ENCODE measurements around the gene DNAI1.

Gene DNAI1

DNA sequence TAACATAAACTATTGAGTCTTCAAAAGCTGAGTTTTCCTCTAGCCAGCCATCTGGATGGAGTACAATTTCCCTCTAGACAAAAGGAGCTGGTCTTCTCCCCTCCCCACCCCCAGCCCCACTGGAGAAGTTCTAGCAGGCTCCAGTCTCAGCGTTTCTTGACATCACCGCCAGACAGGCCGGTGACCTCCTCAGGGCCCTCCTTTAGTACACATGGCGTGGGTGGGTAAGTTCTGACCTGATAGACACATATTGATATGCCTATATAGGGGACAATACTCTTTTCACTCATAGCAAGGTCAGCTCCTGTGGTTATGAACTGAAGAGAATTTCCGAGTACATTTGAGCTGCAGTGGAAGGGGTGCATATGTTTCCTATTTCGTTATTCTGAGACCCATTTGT, 27.2 kb downstream of the DNAI1 start:
- TF ChIP-seq, protein P1, sequence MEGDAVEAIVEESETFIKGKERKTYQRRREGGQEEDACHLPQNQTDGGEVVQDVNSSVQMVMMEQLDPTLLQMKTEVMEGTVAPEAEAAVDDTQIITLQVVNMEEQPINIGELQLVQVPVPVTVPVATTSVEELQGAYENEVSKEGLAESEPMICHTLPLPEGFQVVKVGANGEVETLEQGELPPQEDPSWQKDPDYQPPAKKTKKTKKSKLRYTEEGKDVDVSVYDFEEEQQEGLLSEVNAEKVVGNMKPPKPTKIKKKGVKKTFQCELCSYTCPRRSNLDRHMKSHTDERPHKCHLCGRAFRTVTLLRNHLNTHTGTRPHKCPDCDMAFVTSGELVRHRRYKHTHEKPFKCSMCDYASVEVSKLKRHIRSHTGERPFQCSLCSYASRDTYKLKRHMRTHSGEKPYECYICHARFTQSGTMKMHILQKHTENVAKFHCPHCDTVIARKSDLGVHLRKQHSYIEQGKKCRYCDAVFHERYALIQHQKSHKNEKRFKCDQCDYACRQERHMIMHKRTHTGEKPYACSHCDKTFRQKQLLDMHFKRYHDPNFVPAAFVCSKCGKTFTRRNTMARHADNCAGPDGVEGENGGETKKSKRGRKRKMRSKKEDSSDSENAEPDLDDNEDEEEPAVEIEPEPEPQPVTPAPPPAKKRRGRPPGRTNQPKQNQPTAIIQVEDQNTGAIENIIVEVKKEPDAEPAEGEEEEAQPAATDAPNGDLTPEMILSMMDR (IDR thresholded peaks at IDR 0.05; ENCODE audit: low read depth, low read length, missing control alignments): no peak
- H3K4me3 ChIP-seq (replicated peaks; ENCODE audit: low read depth, low read length): no peak overlapping the region
- no peak for DNase-seq (ENCODE audit: extremely low read depth, low read depth)

DNA sequence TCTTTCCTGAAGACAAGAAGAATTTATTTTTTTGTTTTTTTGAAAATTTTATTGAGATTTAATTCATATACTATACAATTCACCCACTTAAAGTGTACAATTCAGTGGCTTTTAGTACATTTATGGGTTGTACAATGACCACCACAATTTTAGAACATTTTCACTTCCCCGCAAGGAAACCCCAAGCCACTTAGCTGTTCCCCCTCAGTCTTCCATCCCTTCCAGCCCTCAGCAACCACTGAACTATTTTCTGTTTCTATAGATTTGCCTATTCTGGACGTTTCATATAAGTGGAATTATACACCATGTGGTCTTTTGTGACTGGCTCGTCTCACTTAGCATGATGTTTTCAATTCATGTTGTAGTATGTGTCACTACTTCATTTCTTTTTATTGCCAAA, 28.0 kb downstream of the DNAI1 start:
- no peak for DNase-seq (ENCODE audit: extremely low read depth, low read depth)
- H3K4me3 ChIP-seq (replicated peaks; ENCODE audit: low read depth, low read length): no peak overlapping the region
- TF ChIP-seq, protein P1 (IDR thresholded peaks at IDR 0.05; ENCODE audit: low read depth, low read length, missing control alignments): no peak

DNA sequence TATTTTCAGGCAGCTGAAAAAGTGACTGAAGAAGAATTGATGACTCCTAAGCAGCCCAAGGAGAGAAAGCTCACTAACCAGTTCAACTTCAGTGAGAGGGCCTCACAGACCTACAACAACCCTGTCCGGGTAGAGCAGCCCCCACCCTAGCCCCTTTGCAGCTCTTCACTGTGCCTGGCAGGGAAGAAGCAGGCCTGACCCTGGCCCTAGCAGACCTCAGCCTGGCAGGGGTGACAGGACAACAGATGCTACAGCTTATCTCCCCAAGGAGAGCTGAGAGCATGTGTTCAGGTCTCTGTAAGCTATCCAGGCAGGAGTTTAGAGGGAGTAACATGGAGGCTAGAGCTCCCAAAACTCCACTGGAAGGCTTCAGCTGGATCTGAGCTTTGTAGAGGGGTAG, 31.8 kb downstream of the DNAI1 start:
- no peak for DNase-seq (ENCODE audit: extremely low read depth, low read depth)
- TF ChIP-seq, protein P1 (IDR thresholded peaks at IDR 0.05; ENCODE audit: low read depth, low read length, missing control alignments): no peak
- H3K4me3 ChIP-seq (replicated peaks; ENCODE audit: low read depth, low read length): no peak overlapping the region

DNA sequence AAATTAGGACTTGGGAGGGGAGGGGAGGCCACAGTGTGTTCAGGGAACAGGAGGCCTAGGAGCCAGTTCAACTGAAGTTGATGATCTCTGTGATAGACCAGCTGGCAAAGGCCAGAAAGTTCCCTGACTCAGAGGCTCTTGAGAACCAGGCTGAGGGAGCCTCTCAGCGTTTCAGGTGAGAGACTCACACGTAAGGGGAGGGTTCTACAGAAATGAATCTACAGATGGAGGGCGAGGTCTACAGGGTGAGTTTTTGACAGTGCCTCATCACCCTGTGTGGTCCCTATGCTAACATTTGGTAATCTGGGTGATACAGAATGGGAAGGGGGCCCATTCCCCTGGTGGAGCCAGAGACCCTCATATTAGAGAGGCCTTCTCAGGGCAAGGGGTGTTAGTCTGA, 32.2 kb downstream of the DNAI1 start:
- TF ChIP-seq, protein P1 (IDR thresholded peaks at IDR 0.05; ENCODE audit: low read depth, low read length, missing control alignments): no peak
- no peak overlapping the region for H3K4me3 ChIP-seq (replicated peaks; ENCODE audit: low read depth, low read length)
- DNase-seq (ENCODE audit: extremely low read depth, low read depth): no peak

DNA sequence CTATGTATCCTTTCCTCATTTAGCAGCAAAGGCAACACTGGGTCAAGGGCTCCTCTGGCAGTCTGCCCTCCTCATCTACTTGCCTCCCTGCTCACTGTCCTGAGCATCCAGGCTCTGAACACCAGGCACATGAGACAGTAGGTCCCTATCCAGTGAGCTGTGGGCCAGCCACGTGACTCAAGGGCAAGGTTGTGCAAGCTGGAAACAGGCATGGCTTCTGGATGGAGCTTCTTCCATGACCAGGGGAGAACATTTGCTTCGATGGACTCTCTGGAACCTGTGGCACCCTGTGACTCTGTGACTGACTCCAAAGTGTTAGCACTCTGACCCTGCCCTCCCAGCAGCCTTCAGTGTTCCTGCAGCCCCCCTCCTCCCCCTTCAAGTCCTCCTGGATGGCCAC, 33.0 kb downstream of the DNAI1 start:
- DNase-seq (ENCODE audit: extremely low read depth, low read depth): no peak
- H3K4me3 ChIP-seq (replicated peaks; ENCODE audit: low read depth, low read length): no peak overlapping the region
- TF ChIP-seq, protein P1 (IDR thresholded peaks at IDR 0.05; ENCODE audit: low read depth, low read length, missing control alignments): no peak

DNA sequence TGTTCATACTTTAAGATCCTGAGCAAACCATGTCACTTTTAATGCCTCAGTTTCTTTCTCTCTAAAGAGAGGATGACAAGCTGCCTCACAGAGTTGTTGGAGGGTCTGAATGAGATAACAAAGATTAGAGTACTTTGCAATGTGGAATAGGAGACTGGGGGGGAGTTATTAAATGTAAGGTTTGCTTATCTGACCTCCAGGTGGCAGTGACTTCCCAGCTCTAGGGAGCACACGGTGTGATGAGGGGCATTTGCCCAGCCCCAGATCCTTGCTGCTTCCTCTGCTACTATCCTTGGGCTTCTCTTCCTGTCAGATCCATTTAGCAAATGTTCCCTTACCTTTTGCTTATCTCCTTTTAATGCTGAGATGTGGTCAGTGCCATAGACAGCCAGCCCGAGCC, 33.4 kb downstream of the DNAI1 start:
- DNase-seq (ENCODE audit: extremely low read depth, low read depth): no peak
- TF ChIP-seq, protein P1 (IDR thresholded peaks at IDR 0.05; ENCODE audit: low read depth, low read length, missing control alignments): no peak
- no peak overlapping the region for H3K4me3 ChIP-seq (replicated peaks; ENCODE audit: low read depth, low read length)

DNA sequence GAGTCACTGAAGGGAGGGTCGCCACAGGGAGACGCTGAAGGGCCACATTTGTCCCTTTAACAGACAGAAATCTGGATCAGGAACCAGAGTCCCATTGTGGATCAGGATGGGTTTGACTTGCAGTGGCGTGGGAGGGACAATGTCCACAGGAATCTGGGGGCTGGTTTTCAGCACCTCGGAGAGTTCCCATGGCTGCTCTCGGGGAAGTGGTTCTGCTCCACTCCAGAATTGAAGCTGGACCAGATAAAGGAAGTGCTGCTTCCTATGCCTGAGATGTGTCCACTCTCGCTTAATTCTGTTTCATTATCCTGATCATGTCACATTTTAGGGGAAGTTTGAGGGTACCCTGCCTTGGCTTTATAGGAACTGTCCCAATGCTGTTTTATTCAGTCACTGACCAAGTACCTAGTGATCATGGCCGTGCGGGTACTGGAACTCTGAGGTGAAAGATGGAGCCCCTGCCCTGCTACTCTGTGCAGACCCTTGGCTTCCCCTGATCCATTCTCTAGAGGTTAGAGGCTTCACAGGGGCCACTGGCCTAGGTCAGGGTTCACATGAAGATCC, 35.4 kb downstream of the DNAI1 start:
- TF ChIP-seq, protein P1 (IDR thresholded peaks at IDR 0.05; ENCODE audit: low read depth, low read length, missing control alignments): no peak
- no peak for DNase-seq (ENCODE audit: extremely low read depth, low read depth)
- no peak overlapping the region for H3K4me3 ChIP-seq (replicated peaks; ENCODE audit: low read depth, low read length)
